ENCODE results near the gene TNFRSF1B. TPM values are rescaled to one million over a fixed set of nuclear protein-coding genes. Genes with fewer than 3 reads are reported as not detected.

TNFRSF1B gene
- 10 to 100 TPM in 2 of 4 donors, 1 to 10 TPM in 2; 4.4 to 20.4 (median 9.0) TPM for total RNA-seq

DNA sequence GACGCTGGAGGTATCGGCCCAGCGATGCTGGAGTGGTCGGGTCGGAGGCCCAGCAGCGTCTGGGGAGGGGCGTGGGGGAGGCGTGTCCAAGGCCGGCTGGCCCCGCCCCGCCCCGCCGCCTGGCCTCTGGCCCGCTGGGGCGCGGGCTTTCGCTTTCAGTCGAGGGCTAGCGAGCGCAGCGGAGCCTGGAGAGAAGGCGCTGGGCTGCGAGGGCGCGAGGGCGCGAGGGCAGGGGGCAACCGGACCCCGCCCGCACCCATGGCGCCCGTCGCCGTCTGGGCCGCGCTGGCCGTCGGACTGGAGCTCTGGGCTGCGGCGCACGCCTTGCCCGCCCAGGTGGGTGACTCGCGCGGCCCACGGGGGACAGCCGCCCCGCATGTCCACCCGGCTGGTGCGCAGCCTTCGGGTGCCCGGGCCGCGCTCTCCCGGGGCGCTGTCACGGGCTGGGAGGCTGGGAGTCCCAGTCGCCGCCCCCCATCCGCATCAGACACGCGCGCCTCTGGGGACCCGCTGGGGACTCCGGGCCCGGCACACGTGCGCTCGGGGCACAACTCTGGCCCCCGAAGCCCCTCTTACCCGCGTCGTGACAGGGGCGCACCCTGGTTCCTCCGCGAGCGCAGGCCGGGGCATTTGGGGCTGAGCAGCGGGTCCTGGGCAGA, at the start of gene TNFRSF1B:
TNFRSF1B (plus strand) TSS at position 158 of the 659 bp plus-strand sequence; CDS start at position 259, 101 bp downstream.
- 3 to 8% methylated on average over 14 to 30 of the region's 79 CpGs for WGBS, 2 donors
- H3K27me3 ChIP-seq: no peaks in the 10 kb centered on the region
- H3K4me1 ChIP-seq: peaks cover 4 to 25% of the 10 kb centered on the region in 2 donors
- H3K36me3 ChIP-seq: no peaks in the 10 kb centered on the region
- DNase-seq: peak; percentile 59 to 60
- no peaks in the 10 kb centered on the region for H3K9me3 ChIP-seq
- intact Hi-C loops (cut with DNase I): no loop called here
- H3K27ac ChIP-seq: peak within 1 kb of the TSS; percentile 2 to 71 (median 64)
- peak in 1 of 2 donors; percentile 74 for TF ChIP-seq POLR2A (IDR thresholded peaks at IDR 0.05)
- no peak for TF ChIP-seq CTCF (IDR thresholded peaks at IDR 0.05)
- peak within 1 kb of the TSS in 2 of 3 donors; percentile 32 to 66 for H3K4me3 ChIP-seq (replicated peaks in 1 of 3)

GRCh38 chr1:12121212-12122003, 45.4 kb upstream of the TNFRSF1B start:
- DNase-seq: no peak
- Histone ChIP-seq H3K27me3 (no peaks in the 10 kb centered on the region), H3K4me3 (replicated peaks in 1 of 3) (no peak overlapping the region), H3K36me3 (no peaks in the 10 kb centered on the region), H3K4me1 (peaks cover 7 to 13% of the 10 kb centered on the region in 2 donors), H3K9me3 (no peaks in the 10 kb centered on the region), H3K27ac (no peak overlapping the region)
- intact Hi-C loops (cut with DNase I): loop anchor here (10.0 kb wide), 1 partner anchor 543 kb away; no protein-coding TSS in a partner anchor
- TF ChIP-seq POLR2A (IDR thresholded peaks at IDR 0.05): no peak
- TF ChIP-seq CTCF (IDR thresholded peaks at IDR 0.05): no peak
- WGBS, 2 donors: 66 to 71% methylated on average over 12 of the region's 12 CpGs

DNA sequence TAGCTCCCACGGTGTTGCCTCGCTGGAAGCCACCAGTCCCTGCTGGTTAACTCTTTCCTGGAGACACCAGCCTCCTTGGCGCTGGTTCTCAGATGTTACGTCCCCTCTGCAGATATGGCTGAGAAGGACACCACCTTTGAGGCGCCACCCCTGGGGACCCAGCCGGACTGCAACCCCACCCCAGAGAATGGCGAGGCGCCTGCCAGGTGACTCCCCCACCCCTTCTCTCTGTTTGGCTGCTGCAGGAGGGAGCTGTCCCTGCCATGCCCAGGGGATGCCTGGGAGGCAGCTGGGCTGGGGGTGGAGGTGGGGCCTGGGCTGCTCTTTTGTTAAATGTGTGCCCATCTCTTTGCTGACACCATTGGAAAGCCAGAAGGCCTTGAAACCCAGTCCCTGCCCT, 43.6 kb upstream of the TNFRSF1B start:
- WGBS, 2 donors: 54 to 72% methylated on average over 3 to 8 of the region's 8 CpGs
- no peak for TF ChIP-seq CTCF (IDR thresholded peaks at IDR 0.05)
- no peak for TF ChIP-seq POLR2A (IDR thresholded peaks at IDR 0.05)
- Histone ChIP-seq H3K4me3 (replicated peaks in 1 of 3) (no peak overlapping the region), H3K4me1 (peaks cover 13% of the 10 kb centered on the region in 2 donors), H3K27me3 (no peaks in the 10 kb centered on the region), H3K27ac (no peak overlapping the region), H3K9me3 (no peaks in the 10 kb centered on the region), H3K36me3 (no peaks in the 10 kb centered on the region)
- intact Hi-C loops (cut with DNase I): loop anchor here (10.0 kb wide), 1 partner anchor 542 kb away; no protein-coding TSS in a partner anchor
- DNase-seq: no peak

- peak overlapping the region in 1 of 3 donors; percentile 2 for H3K27ac ChIP-seq
- no peaks in the 10 kb centered on the region for H3K27me3 ChIP-seq
- DNase-seq: peak; percentile 80 to 85
- no peak overlapping the region for H3K4me3 ChIP-seq (replicated peaks in 1 of 3)
- TF ChIP-seq POLR2A (IDR thresholded peaks at IDR 0.05) (no peak), CTCF (IDR thresholded peaks at IDR 0.05) (peak; percentile 92 to 99 (median 98))
- WGBS, 2 donors: 45 to 47% methylated on average over 19 of the region's 19 CpGs
- H3K4me1 ChIP-seq: peaks cover 13% of the 10 kb centered on the region in 2 donors
- H3K36me3 ChIP-seq: no peaks in the 10 kb centered on the region
- intact Hi-C loops (cut with DNase I): loop anchor here (2.0 to 10.0 kb wide), 2 partner anchors 84 to 540 kb away; no protein-coding TSS in a partner anchor
- H3K9me3 ChIP-seq: no peaks in the 10 kb centered on the region
Observed at GRCh38 chr1:12124693-12125421, 41.9 kb upstream of the TNFRSF1B start.
